IMR-90 (cell line): ENCODE measurements around the gene ACSF2.

Experiments
- BHLHE40 ChIP-seq: fragments of 150-350 bp; IDR thresholded peaks from 2 replicates; pipeline ENCODE4 v1.6.1; 2016; ENCODE audit warnings: mild to moderate bottlenecking, low read depth, low read length
- CEBPB ChIP-seq: IDR thresholded peaks from 2 replicates; pipeline ENCODE4 v1.6.1; 2012; ENCODE audit warnings: low read depth, low read length, improper control_type of control experiment
- CHD1 ChIP-seq: IDR thresholded peaks from 2 replicates; pipeline ENCODE4 v1.6.1; 2012; ENCODE audit warnings: low read depth, low read length, improper control_type of control experiment
- CTCF ChIP-seq: conservative IDR thresholded peaks from 2 replicates; pipeline ENCODE4 v1.5.1; 2012; ENCODE audit warnings: mild to moderate bottlenecking, low read depth, low read length, improper control_type of control experiment
- FOS ChIP-seq: fragments of 150-350 bp; IDR thresholded peaks from 2 replicates; pipeline ENCODE4 v1.6.1; 2016; ENCODE audit warnings: low read depth, low read length
- MAZ ChIP-seq: IDR thresholded peaks from 2 replicates; pipeline ENCODE4 v1.6.1; 2012; ENCODE audit warnings: low read depth, mild to moderate bottlenecking, low read length, improper control_type of control experiment, moderate library complexity, borderline replicate concordance
- POLR2A ChIP-seq: IDR thresholded peaks from 2 replicates; pipeline ENCODE4 v1.6.1; 2012; ENCODE audit warnings: mild to moderate bottlenecking, low read depth, low read length
- RAD21 ChIP-seq: IDR thresholded peaks from 2 replicates; pipeline ENCODE4 v1.6.1; 2012; ENCODE audit warnings: low read length, improper control_type of control experiment
- RCOR1 ChIP-seq: IDR thresholded peaks from 2 replicates; pipeline ENCODE4 v1.6.1; 2012; ENCODE audit warnings: mild to moderate bottlenecking, low read length, improper control_type of control experiment; ENCODE audit not compliant: insufficient replicate concordance
- TF ChIP-seq, protein P1 (sequence below): fragments of 150-350 bp; IDR thresholded peaks from 2 replicates; pipeline ENCODE4 v1.6.1; 2016; ENCODE audit warnings: low read depth, mild to moderate bottlenecking, low read length, moderate library complexity, borderline replicate concordance

DNA sequence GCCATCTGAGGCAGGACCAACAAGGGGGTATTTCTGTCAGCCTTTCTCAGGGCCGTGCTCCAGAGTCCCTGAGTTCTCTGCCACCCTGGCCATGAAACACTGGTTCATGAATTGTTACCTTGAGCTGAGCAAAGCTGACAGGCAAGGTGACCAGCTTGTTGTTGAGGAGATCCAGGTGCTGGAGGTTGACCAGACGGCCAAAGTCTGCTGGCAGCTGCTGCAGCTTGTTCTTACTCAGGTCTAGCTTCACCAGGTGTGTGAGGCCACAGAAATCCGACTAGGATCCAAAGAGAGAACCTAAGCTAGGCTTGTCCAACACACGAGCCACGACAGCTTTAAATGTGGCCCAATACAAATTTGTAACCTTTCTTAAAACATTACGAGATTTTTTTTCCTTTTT lies 33.4 kb upstream of the ACSF2 start:
- TF ChIP-seq, protein P1, sequence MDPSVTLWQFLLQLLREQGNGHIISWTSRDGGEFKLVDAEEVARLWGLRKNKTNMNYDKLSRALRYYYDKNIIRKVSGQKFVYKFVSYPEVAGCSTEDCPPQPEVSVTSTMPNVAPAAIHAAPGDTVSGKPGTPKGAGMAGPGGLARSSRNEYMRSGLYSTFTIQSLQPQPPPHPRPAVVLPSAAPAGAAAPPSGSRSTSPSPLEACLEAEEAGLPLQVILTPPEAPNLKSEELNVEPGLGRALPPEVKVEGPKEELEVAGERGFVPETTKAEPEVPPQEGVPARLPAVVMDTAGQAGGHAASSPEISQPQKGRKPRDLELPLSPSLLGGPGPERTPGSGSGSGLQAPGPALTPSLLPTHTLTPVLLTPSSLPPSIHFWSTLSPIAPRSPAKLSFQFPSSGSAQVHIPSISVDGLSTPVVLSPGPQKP: no peak
- TF ChIP-seq CTCF (no peak), POLR2A (no peak), FOS (no peak), BHLHE40 (no peak), RAD21 (no peak), MAZ (no peak), CEBPB (no peak), RCOR1 (no peak), CHD1 (no peak)
